Small intestine (tissue), 7 donors: ENCODE measurements around the gene RPS6KA2. TPM values are rescaled to one million over a fixed set of nuclear protein-coding genes. Genes with fewer than 3 reads are reported as not detected.

ENCODE experiments used
- DNase-seq, 2 donors: peaks; one replicate each; pipeline versions ENCODE4 v3.0.0 to v3.0.0-alpha.2; 2013
- FAIRE-seq: peaks from 2 replicates; lab custom pipeline; 2012; peaks lifted over from hg19 to GRCh38; lab: Jason Lieb, UNC
- H3K27ac ChIP-seq, 3 donors: one replicate each; pipeline ENCODE4 v1.5.1; 2013; ENCODE audit warnings: low read length in 2 of 3, mild to moderate bottlenecking in 2 of 3, control low read depth in 1 of 3, inconsistent platforms in 1 of 3, low read depth in 1 of 3, moderate library complexity in 1 of 3
- H3K27me3 ChIP-seq, 3 donors: one replicate each; pipeline ENCODE4 v1.6.1; 2013; ENCODE audit warnings: low read length in 3 of 3, inconsistent platforms in 1 of 3; ENCODE audit not compliant: control insufficient read depth in 3 of 3, insufficient read depth in 3 of 3
- H3K36me3 ChIP-seq, 3 donors: one replicate each; pipeline ENCODE4 v1.6.1; 2013; ENCODE audit warnings: low read length in 3 of 3, inconsistent platforms in 1 of 3, low read depth in 1 of 3, mild to moderate bottlenecking in 1 of 3, moderate library complexity in 1 of 3; ENCODE audit not compliant: control insufficient read depth in 3 of 3, insufficient read depth in 2 of 3
- H3K4me1 ChIP-seq, 3 donors: one replicate each; pipeline ENCODE4 v1.6.1; 2013; ENCODE audit warnings: low read length in 2 of 3, inconsistent platforms in 1 of 3, low read depth in 1 of 3, mild to moderate bottlenecking in 1 of 3, moderate library complexity in 1 of 3; ENCODE audit not compliant: control insufficient read depth in 3 of 3, insufficient read depth in 2 of 3
- H3K4me3 ChIP-seq, 3 donors: one replicate each; pipeline ENCODE4 v1.5.1; 2013; ENCODE audit warnings: low read length in 3 of 3, control low read depth in 1 of 3, inconsistent platforms in 1 of 3, low read depth in 1 of 3, mild to moderate bottlenecking in 1 of 3, moderate library complexity in 1 of 3
- H3K9me3 ChIP-seq, 2 donors: one replicate each; pipeline ENCODE4 v1.6.1; 2013; ENCODE audit warnings: low read depth in 1 of 2, low read length in 1 of 2; ENCODE audit not compliant: control insufficient read depth in 2 of 2, insufficient read depth in 1 of 2
- WGBS, 3 donors: extraction: QIAGEN DNeasy Blood & Tissue Kit; methylation state at CpG; one replicate each; pipeline ENCODE4 v1.1.7; 2013; 5-methylcytosine and 5-hydroxymethylcytosine counted together
- polyA plus RNA-seq, 4 donors: library from polyadenylated mRNA; stranded (reverse) in 3 of 4; unstranded in 1 of 4; fragments of 200-250 nt in 3 of 4; fragments of 120-200 nt in 1 of 4; gene quantifications; one replicate each; pipeline versions ENCODE4 v1.2.1 to v1.2.3, GENCODE V29; 2013
- donor health status: healthy with polysubstance abuse.
- donor health status: control.
- donor health status: control.
- donor health status: Bipolar disorder and iron deficiency.
- donor health status: healthy.

The RPS6KA2 gene
- polyA plus RNA-seq, 4 donors = 3.1 to 21.9 (median 7.3) TPM

- Histone ChIP-seq H3K4me3 (no peak overlapping the region), H3K4me1 (no peaks in the 10 kb centered on the region), H3K27me3 (peaks cover 0 to 19% (median 4%) of the 10 kb centered on the region in 3 donors), H3K9me3 (no peaks in the 10 kb centered on the region), H3K27ac (no peak overlapping the region), H3K36me3 (no peaks in the 10 kb centered on the region)
- DNase-seq = no peak
- FAIRE-seq = no peak
- 77 to 84% (median 82%) methylated on average over 7 of the region's 7 CpGs for WGBS, 3 donors
These were observed 17.0 kb upstream of the RPS6KA2 start for GRCh38 chr6:166643891-166644590.

GRCh38 chr6:166642646-166643045 lies 15.6 kb upstream of the RPS6KA2 start:
- Histone ChIP-seq H3K4me1 (no peaks in the 10 kb centered on the region), H3K27ac (no peak overlapping the region), H3K27me3 (peaks cover 2 to 22% (median 4%) of the 10 kb centered on the region in 3 donors), H3K36me3 (no peaks in the 10 kb centered on the region), H3K9me3 (no peaks in the 10 kb centered on the region), H3K4me3 (no peak overlapping the region)
- DNase-seq = no peak
- FAIRE-seq = no peak
- 88 to 97% (median 89%) methylated on average over 3 of the region's 3 CpGs for WGBS, 3 donors

- no peaks in the 10 kb centered on the region for H3K4me1 ChIP-seq
- no peak overlapping the region for H3K4me3 ChIP-seq
- no peak for FAIRE-seq
- DNase-seq = no peak
- H3K27me3 ChIP-seq = peaks cover 2 to 22% (median 4%) of the 10 kb centered on the region in 3 donors
- no peaks in the 10 kb centered on the region for H3K9me3 ChIP-seq
- peak overlapping the region in 1 of 3 donors; percentile 1 for H3K27ac ChIP-seq
- no peaks in the 10 kb centered on the region for H3K36me3 ChIP-seq
- 24 to 35% (median 29%) methylated on average over 19 of the region's 19 CpGs for WGBS, 3 donors
These were observed 13.4 kb upstream of the RPS6KA2 start for GRCh38 chr6:166640342-166641043.

- FAIRE-seq (no peak), DNase-seq (no peak)
- no peak overlapping the region for H3K4me3 ChIP-seq
- no peaks in the 10 kb centered on the region for H3K36me3 ChIP-seq
- H3K4me1 ChIP-seq = no peaks in the 10 kb centered on the region
- WGBS, 3 donors = 80 to 88% (median 85%) methylated on average over 6 of the region's 6 CpGs
- no peak overlapping the region for H3K27ac ChIP-seq
- H3K9me3 ChIP-seq = no peaks in the 10 kb centered on the region
- peaks cover 2 to 22% (median 4%) of the 10 kb centered on the region in 3 donors for H3K27me3 ChIP-seq
These were observed 12.9 kb upstream of the RPS6KA2 start for GRCh38 chr6:166639921-166640320.

GRCh38 chr6:166638573-166638964 lies 11.5 kb upstream of the RPS6KA2 start:
- FAIRE-seq = no peak

GRCh38 chr6:166637812-166638572 lies 10.9 kb upstream of the RPS6KA2 start:
- Histone ChIP-seq H3K27me3 (peaks cover 2 to 24% (median 4%) of the 10 kb centered on the region in 3 donors), H3K9me3 (no peaks in the 10 kb centered on the region), H3K4me1 (no peaks in the 10 kb centered on the region), H3K4me3 (no peak overlapping the region), H3K27ac (no peak overlapping the region), H3K36me3 (no peaks in the 10 kb centered on the region)
- WGBS, 3 donors = 84 to 88% (median 88%) methylated on average over 29 of the region's 29 CpGs
- FAIRE-seq = no peak
- no peak for DNase-seq

More at GRCh38 chr6:166638573-166638964, 11.5 kb upstream of the RPS6KA2 start:
- Histone ChIP-seq H3K4me3 (no peak overlapping the region), H3K27ac (no peak overlapping the region), H3K4me1 (no peaks in the 10 kb centered on the region), H3K9me3 (no peaks in the 10 kb centered on the region), H3K27me3 (peaks cover 2 to 22% (median 4%) of the 10 kb centered on the region in 3 donors), H3K36me3 (no peaks in the 10 kb centered on the region)
- DNase-seq = no peak
- WGBS, 3 donors = 78 to 86% (median 81%) methylated on average over 7 of the region's 7 CpGs

GRCh38 chr6:166636934-166637333 lies 9.9 kb upstream of the RPS6KA2 start:
- H3K36me3 ChIP-seq = no peaks in the 10 kb centered on the region
- no peak overlapping the region for H3K4me3 ChIP-seq
- no peaks in the 10 kb centered on the region for H3K9me3 ChIP-seq
- H3K27ac ChIP-seq = no peak overlapping the region
- no peak for FAIRE-seq
- 79 to 91% (median 81%) methylated on average over 8 to 10 of the region's 10 CpGs for WGBS, 3 donors
- DNase-seq = no peak
- peaks cover 2 to 21% (median 2%) of the 10 kb centered on the region in 3 donors for H3K27me3 ChIP-seq
- no peaks in the 10 kb centered on the region for H3K4me1 ChIP-seq
